IgD-negative memory B cell (primary cell): ENCODE data around the gene MCRIP2. TPM values are rescaled to one million over a fixed set of nuclear protein-coding genes. Genes with fewer than 3 reads are reported as not detected.
"Not testable (repeated sequence)": the region's sequence is repeated elsewhere in the genome, so short reads cannot be mapped to it uniquely, and the experiment has no call there.

ENCODE experiments used
- H3K27ac Mint-ChIP-seq, 3 donors: one replicate each; pipeline ENCODE4 v1.8.0; 2020 to 2022; ENCODE audit warnings: mild to moderate bottlenecking in 3 of 3, mixed read lengths in 3 of 3, moderate library complexity in 1 of 3
- H3K27me3 Mint-ChIP-seq: one replicate; pipeline ENCODE4 v1.8.0; 2021; ENCODE audit warnings: mixed read lengths
- H3K36me3 Mint-ChIP-seq: one replicate; pipeline ENCODE4 v1.8.0; 2020; ENCODE audit warnings: mild to moderate bottlenecking, mixed read lengths
- H3K4me1 Mint-ChIP-seq, 3 donors: one replicate each; pipeline ENCODE4 v1.8.0; 2020 to 2022; ENCODE audit warnings: mixed read lengths in 3 of 3, mild to moderate bottlenecking in 1 of 3
- H3K4me3 Mint-ChIP-seq, 4 donors: one replicate each; pipeline ENCODE4 v1.8.0; 2020 to 2022; ENCODE audit warnings: mild to moderate bottlenecking in 4 of 4, mixed read lengths in 4 of 4, moderate library complexity in 3 of 4
- H3K9me3 Mint-ChIP-seq, 3 donors: one replicate each; pipeline ENCODE4 v1.8.0; 2020 to 2021; ENCODE audit warnings: mixed read lengths in 3 of 3, mild to moderate bottlenecking in 1 of 3
- polyA plus RNA-seq: library from polyadenylated mRNA; unstranded; fragments of 300-500 nt; fragmentation: Illumina TruSeq; gene quantifications from one replicate; pipeline ENCODE4 v1.2.3, GENCODE V29; 2021

Gene MCRIP2
- polyA plus RNA-seq, 1 donor from 2014 or later, result 52.8 TPM

DNA sequence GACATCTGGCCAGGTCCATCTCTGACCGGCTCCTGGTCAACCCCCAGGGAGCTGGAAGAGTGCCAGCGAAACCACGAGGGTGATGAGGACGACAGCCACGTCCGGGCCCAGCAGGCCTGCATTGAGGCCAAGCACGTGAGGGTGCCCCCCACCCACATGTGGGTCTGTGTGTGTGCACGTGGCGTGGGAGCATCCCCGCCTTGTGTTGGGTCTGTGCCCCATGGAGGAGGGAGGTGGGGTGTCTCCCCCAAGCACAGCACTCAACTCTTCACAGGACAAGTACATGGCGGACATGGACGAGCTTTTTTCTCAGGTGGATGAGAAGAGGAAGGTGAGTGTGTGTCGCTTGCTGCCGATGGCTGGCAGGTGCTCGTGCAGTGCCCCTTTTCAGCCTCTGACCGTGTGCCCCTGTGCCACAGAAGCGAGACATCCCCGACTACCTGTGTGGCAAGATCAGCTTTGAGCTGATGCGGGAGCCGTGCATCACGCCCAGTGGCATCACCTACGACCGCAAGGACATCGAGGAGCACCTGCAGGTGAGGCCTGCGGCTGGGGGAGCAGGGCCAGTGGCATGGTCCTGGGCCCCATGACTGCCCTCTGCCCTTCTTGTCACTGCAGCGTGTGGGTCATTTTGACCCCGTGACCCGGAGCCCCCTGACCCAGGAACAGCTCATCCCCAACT lies 40.3 kb downstream of the MCRIP2 start:
- no peaks in the 10 kb centered on the region for H3K36me3 Mint-ChIP-seq
- H3K4me3 Mint-ChIP-seq, result peak overlapping the region; percentile 5 to 92 (median 84)
- no peaks in the 10 kb centered on the region for H3K9me3 Mint-ChIP-seq
- peak overlapping the region in 2 of 3 donors; percentile 63 to 92 for H3K27ac Mint-ChIP-seq
- H3K27me3 Mint-ChIP-seq, result peaks cover under 1% of the 10 kb centered on the region
- peaks cover 3 to 14% (median 10%) of the 10 kb centered on the region in 3 donors for H3K4me1 Mint-ChIP-seq

DNA sequence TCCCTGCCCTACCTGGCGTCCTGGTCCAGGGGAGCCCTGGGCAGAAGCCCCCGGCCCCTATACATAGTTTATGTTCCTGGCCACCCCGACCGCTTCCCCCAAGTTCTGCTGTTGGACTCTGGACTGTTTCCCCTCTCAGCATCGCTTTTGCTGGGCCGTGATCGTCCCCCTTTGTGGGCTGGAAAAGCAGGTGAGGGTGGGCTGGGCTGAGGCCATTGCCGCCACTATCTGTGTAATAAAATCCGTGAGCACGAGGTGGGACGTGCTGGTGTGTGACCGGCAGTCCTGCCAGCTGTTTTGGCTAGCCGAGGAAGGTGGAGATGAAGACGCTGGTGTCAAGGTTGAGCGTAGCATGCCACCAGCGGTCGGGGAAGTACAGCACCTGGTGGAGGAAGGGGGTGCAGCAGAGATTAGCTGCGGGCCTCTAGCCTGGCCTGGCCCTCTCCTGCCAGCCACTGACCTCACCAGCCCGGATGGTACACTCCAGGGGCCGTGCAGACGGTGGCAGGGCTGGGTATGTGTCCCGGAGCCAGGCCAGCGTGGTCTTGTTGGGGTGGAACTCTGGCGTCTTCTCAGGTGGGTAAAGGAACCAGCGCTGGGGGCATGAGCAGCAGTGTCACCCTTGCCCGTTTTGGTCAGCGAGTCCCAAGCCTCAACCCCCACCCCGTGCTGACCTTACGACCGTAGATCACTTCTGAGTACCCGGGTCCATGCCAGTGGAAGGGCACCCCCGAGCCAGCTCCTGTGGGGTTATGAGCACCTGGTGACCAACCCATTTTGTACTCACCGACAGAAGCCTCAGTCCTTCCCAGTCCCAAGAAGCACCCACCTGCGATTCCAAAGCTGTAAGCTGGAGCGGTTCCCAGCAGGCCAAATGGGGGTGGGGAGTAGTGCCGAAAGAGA lies 41.1 kb downstream of the MCRIP2 start:
- no peaks in the 10 kb centered on the region for H3K27me3 Mint-ChIP-seq
- peak overlapping the region; percentile 63 to 88 (median 81) for H3K27ac Mint-ChIP-seq
- no peaks in the 10 kb centered on the region for H3K36me3 Mint-ChIP-seq
- H3K4me3 Mint-ChIP-seq, result peak overlapping the region; percentile 81 to 90 (median 86)
- no peaks in the 10 kb centered on the region for H3K9me3 Mint-ChIP-seq
- peaks cover 3 to 12% (median 10%) of the 10 kb centered on the region in 3 donors for H3K4me1 Mint-ChIP-seq

DNA sequence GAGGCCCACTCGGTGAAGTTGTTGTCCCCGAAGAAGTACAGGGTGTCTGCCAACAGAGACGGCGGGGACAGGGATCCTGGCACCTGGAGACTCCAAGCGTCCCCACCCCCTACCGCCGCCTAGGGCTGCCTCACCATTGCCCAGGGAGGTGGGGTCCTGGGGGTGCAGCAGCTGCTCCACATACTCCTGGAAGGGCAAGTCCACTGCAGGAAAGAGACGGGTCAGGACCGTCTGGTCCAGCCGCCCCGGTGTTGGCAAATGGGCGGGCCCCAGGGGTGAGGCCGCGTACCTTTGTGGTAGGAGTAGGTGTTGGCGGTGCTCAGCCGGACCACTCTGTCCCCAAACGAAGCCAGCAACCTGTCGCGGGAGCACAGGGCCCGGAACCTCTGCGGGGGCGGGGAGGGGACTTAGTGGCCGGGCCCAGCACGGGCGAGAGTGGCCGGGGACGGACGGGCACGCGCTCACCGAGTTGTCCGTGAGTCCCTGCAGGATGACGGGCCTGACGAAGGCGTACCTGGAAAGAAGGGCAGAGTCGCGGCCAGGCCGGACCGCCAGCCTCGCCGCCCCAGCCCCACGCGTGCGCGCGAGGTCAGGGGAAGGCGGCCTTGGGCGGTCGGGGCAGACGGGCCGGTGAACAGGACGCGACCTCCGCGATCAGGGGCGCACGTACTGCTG lies 41.9 kb downstream of the MCRIP2 start:
- H3K9me3 Mint-ChIP-seq, result no peaks in the 10 kb centered on the region
- no peaks in the 10 kb centered on the region for H3K36me3 Mint-ChIP-seq
- H3K4me3 Mint-ChIP-seq, result peak overlapping the region; percentile 81 to 90 (median 88)
- H3K4me1 Mint-ChIP-seq, result peaks cover 3 to 12% (median 10%) of the 10 kb centered on the region in 3 donors
- peak overlapping the region; percentile 31 to 93 (median 39) for H3K27ac Mint-ChIP-seq
- H3K27me3 Mint-ChIP-seq, result no peaks in the 10 kb centered on the region

DNA sequence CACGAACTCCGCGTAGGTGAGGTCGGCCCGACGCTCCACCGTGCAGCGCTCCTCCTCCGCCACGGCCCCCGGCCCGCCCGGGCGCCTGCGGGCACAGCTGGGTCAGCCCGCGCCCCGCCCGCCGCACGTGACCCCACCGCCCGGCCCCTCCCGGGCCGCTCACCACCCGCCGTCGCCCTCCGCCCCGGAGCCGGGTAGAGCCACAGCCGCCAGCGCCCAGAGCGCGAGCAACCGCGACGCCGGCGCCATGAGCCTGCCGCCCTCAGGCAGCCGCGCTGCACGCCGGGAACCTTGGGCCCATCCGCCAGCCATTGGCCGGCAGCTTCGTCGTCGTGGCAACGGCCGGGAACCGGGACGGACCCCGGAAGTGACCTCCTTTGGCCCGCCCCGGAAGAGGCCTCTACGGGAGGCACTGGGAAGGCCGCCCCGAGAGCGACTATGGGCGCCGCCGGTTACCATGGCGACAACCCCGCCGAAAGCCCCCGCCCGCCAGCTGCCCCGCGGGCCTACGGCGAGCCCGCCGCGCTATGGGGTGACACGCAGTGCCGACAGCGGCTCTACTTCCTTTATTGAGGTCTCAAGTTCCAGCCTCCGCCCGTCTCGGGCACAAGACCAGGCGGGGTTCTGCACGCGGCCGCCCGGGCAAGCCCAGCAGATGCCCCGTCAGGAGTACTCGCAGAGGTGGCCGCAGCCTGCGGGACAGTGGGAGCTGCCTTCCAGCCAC lies 42.6 kb downstream of the MCRIP2 start, which contains the start of gene JMJD8:
TSS of gene JMJD8 (minus strand) at position 264 of the 724 bp plus-strand sequence. CDS start at position 249, 15 bp downstream.
- Mint-ChIP-seq H3K36me3 (no peaks in the 10 kb centered on the region), H3K4me1 (peaks cover 3 to 14% (median 6%) of the 10 kb centered on the region in 3 donors), H3K27ac (peak within 1 kb of the TSS; percentile 57 to 93 (median 90))

DNA sequence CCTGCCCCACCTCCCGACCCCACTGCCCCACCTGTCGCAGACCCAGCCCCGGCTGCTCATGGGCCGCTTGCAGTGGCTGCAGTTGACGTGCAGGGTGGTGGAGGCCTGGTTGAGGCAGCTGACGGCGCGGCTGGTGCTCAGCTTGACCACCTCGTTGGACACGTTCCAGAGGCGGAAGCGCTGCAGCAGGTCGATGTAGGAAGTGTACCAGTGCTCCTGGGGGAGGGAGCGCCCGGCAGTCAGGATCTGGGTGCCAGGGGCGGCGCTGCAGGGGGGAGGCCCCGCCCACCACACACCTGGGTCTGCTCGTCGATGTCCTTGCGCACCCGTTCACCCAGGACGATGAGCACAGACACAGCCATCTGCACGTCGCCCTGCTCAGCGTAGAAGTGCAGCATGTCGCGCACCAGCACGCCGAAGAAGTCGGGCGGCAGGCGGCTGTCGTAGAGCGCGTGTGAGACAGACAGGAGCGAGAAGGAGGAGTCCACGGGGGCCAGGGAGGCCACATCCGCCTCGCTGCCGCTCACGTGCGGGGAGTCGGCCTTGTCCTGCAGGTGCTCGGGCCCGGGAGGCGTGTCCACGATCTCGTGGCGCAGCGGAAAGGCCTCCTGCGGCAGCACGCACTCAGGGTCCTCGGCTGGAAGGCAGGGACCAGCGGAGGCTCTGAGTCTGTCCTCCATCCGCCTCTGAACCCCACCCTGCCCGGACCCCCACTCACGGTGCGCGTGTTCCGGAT lies 43.5 kb downstream of the MCRIP2 start:
- Mint-ChIP-seq H3K4me3 (peak overlapping the region in 1 of 4 donors; percentile 59), H3K36me3 (no peaks in the 10 kb centered on the region), H3K9me3 (no peaks in the 10 kb centered on the region), H3K4me1 (peaks cover 3 to 16% (median 6%) of the 10 kb centered on the region in 3 donors), H3K27ac (peak overlapping the region in 2 of 3 donors; percentile 39 to 93), H3K27me3 (no peaks in the 10 kb centered on the region)

More for the DNA sequence above, 42.6 kb downstream of the MCRIP2 start, which contains the start of gene JMJD8:
- Mint-ChIP-seq H3K27me3 (no peaks in the 10 kb centered on the region), H3K4me3 (peak within 1 kb of the TSS; percentile 81 to 90 (median 90)), H3K9me3 (no peaks in the 10 kb centered on the region)

DNA sequence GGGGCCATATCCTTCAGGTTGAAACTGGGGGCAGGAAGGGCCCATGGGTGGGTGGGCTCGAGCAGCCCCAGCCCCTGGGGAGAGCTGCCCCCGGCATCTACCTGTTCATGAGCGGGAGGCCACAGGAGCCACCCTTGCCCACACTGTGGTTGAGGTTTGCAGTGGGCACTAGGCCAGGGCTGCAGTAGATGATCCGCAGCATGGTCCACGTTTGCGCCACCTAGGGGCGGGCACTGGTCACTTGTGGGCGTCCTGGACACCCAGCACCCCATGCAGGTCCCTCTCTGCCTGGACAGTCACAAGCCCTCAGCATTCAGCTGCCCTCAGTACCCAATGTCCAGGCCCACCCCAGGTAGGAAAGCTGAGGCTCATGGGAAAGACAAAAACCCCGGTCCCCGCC lies 44.3 kb downstream of the MCRIP2 start:
- Mint-ChIP-seq H3K36me3 (no peaks in the 10 kb centered on the region), H3K4me1 (peaks cover 3 to 18% (median 7%) of the 10 kb centered on the region in 3 donors), H3K27ac (peak overlapping the region in 1 of 3 donors; percentile 39), H3K27me3 (no peaks in the 10 kb centered on the region), H3K9me3 (no peaks in the 10 kb centered on the region), H3K4me3 (peak overlapping the region in 2 of 4 donors; percentile 45 to 76)

DNA sequence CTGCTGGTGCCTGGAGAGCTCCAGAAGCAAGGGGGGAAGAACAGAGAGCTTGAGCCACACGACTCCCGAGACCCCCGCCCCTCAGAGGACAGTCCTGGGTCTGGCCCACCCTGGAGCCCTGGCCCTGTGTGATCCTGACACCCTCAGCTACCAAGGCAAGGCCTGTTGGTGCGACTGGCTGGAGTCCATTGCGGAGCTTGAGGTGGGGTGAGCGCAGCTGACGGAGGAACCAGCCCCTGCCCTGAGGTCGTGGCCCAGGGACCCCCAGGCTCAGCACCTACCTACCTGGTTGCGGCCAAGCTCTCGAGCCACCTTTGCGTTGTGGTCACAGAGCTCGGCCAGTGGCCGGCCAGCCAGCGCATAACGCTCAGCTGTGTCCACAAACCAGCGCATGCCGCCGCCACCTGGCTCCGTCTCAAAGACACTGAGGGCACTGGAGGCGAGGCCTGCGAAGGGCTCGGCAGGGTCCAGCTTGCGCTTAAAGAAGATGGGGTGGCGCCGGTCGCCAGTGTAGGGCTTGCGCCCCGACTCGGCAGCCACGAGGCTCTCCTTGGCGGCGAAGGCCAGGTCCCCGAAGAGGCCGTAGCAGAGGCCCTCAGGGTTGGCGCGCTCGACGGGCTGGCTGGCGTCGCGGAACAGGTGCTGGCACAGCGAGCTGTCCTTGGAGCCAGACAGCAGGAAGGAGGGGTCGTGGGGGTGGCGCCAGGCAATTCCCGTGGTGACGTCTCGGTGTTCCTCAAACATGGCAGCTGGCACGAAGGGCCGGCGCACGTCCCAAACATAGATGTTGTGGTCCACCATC lies 45.0 kb downstream of the MCRIP2 start:
- no peaks in the 10 kb centered on the region for H3K27me3 Mint-ChIP-seq
- no peaks in the 10 kb centered on the region for H3K9me3 Mint-ChIP-seq
- H3K4me1 Mint-ChIP-seq, result peaks cover 2 to 18% (median 5%) of the 10 kb centered on the region in 3 donors
- no peaks in the 10 kb centered on the region for H3K36me3 Mint-ChIP-seq
- no peak overlapping the region for H3K4me3 Mint-ChIP-seq
- H3K27ac Mint-ChIP-seq, result peak overlapping the region in 1 of 3 donors; percentile 76

DNA sequence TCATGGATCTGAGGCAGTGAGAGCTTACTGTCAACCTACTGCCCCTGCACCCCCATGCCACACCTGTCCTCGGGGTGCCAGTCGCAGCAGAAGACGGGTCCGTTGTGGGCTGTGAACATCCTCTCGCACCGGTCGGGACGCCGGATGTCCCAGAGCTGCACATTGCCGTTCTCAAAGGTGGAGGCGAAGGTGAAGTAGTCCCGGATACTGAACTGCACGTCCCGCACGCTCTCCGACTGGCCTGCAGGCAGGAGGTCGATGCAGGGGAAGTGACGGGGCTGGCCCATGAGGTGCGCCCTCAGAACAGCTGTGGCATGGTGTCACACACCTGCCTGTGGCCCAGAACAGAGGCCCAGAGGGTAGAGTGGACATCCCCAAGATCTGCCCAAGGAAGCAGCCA lies 45.9 kb downstream of the MCRIP2 start:
- H3K4me1 Mint-ChIP-seq, result peaks cover 2 to 13% (median 10%) of the 10 kb centered on the region in 3 donors
- H3K36me3 Mint-ChIP-seq, result no peaks in the 10 kb centered on the region
- no peaks in the 10 kb centered on the region for H3K27me3 Mint-ChIP-seq
- H3K27ac Mint-ChIP-seq, result peak overlapping the region in 1 of 3 donors; percentile 76
- peak overlapping the region in 2 of 4 donors; percentile 17 to 69 for H3K4me3 Mint-ChIP-seq
- H3K9me3 Mint-ChIP-seq, result no peaks in the 10 kb centered on the region

DNA sequence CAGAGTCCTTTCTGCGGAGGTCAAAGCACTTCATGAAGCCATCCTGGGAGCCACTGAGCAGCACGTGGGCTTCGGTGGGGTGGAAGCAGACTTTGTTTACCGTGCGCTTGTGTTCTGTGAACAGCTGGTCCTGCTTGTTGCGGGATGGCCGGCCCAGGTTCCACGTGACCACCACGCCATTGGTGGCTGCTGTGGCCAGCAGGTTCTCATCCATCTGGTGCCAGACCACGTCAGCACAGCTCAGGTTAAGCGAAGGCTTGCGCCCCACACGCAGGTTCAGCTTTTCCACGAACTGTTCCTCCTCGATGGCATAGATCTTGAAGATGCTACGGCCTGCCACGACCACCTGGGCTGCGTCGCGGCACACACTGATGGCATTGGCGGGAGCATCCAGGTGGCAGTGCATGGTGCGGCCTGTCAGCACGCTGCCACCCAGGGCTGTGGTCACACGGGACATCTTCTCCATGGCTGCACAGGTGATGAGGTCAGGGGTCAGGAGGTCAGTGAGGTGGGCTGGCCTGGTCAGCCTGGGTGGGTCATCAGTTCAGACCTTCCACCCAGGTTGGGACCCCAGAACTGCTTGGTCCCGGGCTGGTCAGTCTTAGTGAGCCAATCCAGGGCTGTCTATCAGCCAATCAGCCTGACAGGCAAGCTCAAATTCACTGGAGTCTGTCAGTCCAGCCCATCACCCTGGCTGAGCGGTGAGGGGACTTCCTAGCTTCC lies 47.7 kb downstream of the MCRIP2 start:
- Mint-ChIP-seq H3K4me1 (peaks cover 4 to 12% (median 10%) of the 10 kb centered on the region in 3 donors), H3K4me3 (peak overlapping the region; percentile 88 to 98 (median 94)), H3K27me3 (no peaks in the 10 kb centered on the region), H3K9me3 (no peaks in the 10 kb centered on the region), H3K36me3 (no peaks in the 10 kb centered on the region), H3K27ac (peak overlapping the region in 1 of 3 donors; percentile 92)

DNA sequence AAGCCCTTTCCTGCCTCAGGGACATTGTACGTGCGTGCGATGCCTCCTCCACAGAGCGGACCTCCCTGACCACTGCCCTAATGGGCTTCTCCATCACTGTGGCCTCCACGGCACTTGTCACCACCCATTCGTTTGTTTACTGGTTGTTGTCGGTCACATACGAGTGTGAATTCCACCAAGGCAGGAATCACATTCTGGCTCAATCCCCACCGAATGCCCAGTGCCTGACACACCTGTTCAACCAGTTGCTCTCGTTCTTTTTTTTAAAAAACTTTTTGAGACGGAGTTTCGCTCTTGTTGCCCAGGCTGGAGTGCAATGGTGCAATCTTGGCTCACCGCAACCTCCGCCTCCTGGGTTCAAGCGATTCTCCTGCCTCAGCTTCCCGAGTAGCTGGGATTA lies 49.6 kb downstream of the MCRIP2 start:
- H3K4me3 Mint-ChIP-seq, result peak overlapping the region in 3 of 4 donors; percentile 89 to 96 (median 92)
- not testable (repeated sequence) for H3K27me3 Mint-ChIP-seq, H3K36me3 Mint-ChIP-seq, H3K9me3 Mint-ChIP-seq
- H3K4me1 Mint-ChIP-seq, result peaks cover 6 to 16% (median 10%) of the 10 kb centered on the region in 3 donors
- peak overlapping the region in 2 of 3 donors; percentile 92 to 94 for H3K27ac Mint-ChIP-seq

DNA sequence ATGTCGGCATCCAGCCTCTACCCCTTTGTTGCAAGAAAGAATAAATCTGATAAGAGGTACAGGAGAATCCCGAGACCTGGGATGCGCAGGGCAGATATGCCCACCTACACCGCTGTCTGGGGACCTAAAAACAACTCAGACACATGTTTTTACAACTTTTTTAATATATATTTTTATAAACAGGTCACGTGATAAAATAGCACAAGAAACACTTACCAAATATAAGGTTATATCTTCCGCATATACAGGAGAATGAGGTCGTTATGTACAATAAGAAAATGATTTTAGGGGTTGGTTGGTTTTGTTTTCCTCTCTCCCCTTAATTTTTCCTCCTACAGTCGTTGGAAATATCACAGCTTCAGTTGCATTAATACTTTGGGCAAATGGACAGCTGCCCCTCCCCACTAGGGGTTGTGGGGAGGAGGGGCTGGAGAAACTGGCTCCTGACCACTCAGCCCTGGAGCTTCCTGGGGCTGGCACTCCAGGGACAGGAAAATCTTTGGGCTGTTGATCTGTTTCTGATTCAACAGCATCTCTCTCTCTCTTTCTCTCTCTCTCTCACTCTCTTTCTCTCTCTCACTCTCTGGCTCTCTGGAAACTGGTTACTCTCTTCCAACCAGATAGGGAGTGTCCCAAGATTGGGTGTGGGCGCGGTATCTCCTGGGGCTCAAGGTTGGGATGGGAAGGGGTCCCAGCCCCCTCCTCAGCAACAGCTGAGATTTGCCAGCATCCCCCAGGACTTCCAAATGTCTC lies 50.9 kb downstream of the MCRIP2 start:
- Mint-ChIP-seq H3K27ac (peak overlapping the region in 1 of 3 donors; percentile 51), H3K9me3 (no peaks in the 10 kb centered on the region), H3K4me3 (peak overlapping the region; percentile 30 to 92 (median 76)), H3K36me3 (no peaks in the 10 kb centered on the region), H3K27me3 (peaks cover 6% of the 10 kb centered on the region), H3K4me1 (peaks cover 8 to 16% (median 10%) of the 10 kb centered on the region in 3 donors)

DNA sequence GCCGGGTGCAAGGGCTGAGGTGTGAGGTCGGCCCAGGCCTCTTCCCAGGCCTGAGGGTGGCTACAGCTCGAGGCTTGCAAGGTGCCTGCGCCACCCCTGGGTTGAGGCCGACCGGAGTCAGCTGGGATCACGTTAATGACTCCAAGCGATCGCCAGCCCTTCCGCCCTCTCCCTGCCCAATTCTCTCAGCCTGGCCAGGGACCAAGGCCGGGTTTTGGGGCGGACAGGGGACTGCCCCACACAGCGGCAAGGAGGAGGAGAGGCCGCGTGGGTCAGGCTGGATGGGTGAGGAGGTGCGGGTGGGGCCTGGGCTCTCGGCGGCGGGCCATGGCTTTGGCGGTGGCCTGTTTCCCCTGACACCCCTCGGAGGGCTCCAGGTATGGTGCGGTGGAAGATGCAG lies 51.7 kb downstream of the MCRIP2 start:
- Mint-ChIP-seq H3K27me3 (peaks cover 6% of the 10 kb centered on the region), H3K4me3 (peak overlapping the region in 2 of 4 donors; percentile 65 to 92), H3K36me3 (no peaks in the 10 kb centered on the region), H3K27ac (no peak overlapping the region), H3K4me1 (peaks cover 8 to 16% (median 10%) of the 10 kb centered on the region in 3 donors), H3K9me3 (no peaks in the 10 kb centered on the region)
